Measurements from ENCODE around the gene ZSWIM6. TPM values are rescaled to one million over a fixed set of nuclear protein-coding genes. Genes with fewer than 3 reads are reported as not detected.

ZSWIM6 gene
- polyA plus RNA-seq, 1 of the 3 experiments (the other 2 are of a cell fraction): 7.4 TPM

DNA sequence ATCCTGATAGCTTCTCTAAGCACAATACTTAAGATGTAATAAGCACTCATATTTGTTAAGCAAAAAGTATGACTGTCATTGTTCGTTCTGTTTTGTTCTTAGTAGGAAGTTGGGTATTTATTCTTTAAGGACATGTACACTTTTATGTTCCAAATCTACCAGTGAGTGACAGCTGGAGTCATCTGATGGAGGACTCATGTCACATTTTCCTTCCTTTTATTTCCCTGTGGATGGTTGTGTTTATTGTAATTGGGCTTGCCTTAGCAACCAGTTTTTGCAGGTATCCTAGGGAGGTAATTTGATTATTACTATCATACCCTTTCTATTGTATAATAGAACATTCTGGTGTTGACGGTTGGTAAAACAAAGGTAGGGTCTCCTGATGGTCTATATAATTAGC is 145.7 kb downstream of the ZSWIM6 start:
- WGBS (ENCODE audit: low lambda C conversion rate): 96% methylated on average over 2 of the region's 2 CpGs
- H3K9me2 ChIP-seq: no peaks in the 10 kb centered on the region
- no peak overlapping the region for H3K27ac ChIP-seq (ENCODE audit: low read depth in 2 of 2, low read length in 1 of 2)
- H4K20me1 ChIP-seq (ENCODE audit: insufficient read depth): peaks cover 5% of the 10 kb centered on the region; the same call in 1 of the 2 replicates
- H3K4me3 ChIP-seq (ENCODE audit: low read depth in 2 of 2, low read length in 1 of 2): no peak overlapping the region
- H3K79me2 ChIP-seq (ENCODE audit: insufficient read depth): peaks cover 32% of the 10 kb centered on the region
- H2AFZ ChIP-seq (ENCODE audit: low read depth): no peak overlapping the region
- peaks cover 14 to 20% of the 10 kb centered on the region in 2 experiments for H3K36me3 ChIP-seq (replicated peaks in 1 of 2; ENCODE audit: control insufficient read depth in 1 of 2, insufficient read depth in 2 of 2, low read length in 1 of 2)
- TF ChIP-seq CHD2 (IDR thresholded peaks at IDR 0.05; ENCODE audit: low read length, partially characterized antibody) (no peak), SIN3A (IDR thresholded peaks at IDR 0.05; ENCODE audit: borderline replicate concordance, low read depth, low read length) (no peak), FOXJ3 (CRISPR knock-in tag; IDR thresholded peaks at IDR 0.05) (no peak), FOXM1 (IDR thresholded peaks at IDR 0.05; ENCODE audit: low read depth) (no peak), TAF1 (IDR thresholded peaks at IDR 0.05; ENCODE audit: borderline replicate concordance, low read depth, low read length) (no peak), MEF2A (IDR thresholded peaks at IDR 0.05; ENCODE audit: borderline replicate concordance, low read depth) (no peak), EP300 (IDR thresholded peaks at IDR 0.05; ENCODE audit: borderline replicate concordance in 1 of 2, low read depth in 1 of 2, low read length in 1 of 2) (no peak), FOSL2 (IDR thresholded peaks at IDR 0.05; ENCODE audit: borderline replicate concordance, low read depth) (no peak), YY1 (IDR thresholded peaks at IDR 0.05; ENCODE audit: low read depth) (no peak), POLR2AphosphoS5 (IDR thresholded peaks at IDR 0.05; ENCODE audit: low read depth, low read length) (no peak), RXRA (IDR thresholded peaks at IDR 0.05; ENCODE audit: borderline replicate concordance, low read depth) (no peak), NRF1 (IDR thresholded peaks at IDR 0.05; ENCODE audit: low read depth, low read length) (no peak)
- TF ChIP-seq, protein P1, sequence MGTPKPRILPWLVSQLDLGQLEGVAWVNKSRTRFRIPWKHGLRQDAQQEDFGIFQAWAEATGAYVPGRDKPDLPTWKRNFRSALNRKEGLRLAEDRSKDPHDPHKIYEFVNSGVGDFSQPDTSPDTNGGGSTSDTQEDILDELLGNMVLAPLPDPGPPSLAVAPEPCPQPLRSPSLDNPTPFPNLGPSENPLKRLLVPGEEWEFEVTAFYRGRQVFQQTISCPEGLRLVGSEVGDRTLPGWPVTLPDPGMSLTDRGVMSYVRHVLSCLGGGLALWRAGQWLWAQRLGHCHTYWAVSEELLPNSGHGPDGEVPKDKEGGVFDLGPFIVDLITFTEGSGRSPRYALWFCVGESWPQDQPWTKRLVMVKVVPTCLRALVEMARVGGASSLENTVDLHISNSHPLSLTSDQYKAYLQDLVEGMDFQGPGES (IDR thresholded peaks at IDR 0.05; ENCODE audit: low read depth, low read length): no peak
- TF ChIP-seq, protein P2, sequence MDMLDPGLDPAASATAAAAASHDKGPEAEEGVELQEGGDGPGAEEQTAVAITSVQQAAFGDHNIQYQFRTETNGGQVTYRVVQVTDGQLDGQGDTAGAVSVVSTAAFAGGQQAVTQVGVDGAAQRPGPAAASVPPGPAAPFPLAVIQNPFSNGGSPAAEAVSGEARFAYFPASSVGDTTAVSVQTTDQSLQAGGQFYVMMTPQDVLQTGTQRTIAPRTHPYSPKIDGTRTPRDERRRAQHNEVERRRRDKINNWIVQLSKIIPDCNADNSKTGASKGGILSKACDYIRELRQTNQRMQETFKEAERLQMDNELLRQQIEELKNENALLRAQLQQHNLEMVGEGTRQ (IDR thresholded peaks at IDR 0.05; ENCODE audit: borderline replicate concordance, low read depth, low read length): no peak
- TF ChIP-seq, protein P3, sequence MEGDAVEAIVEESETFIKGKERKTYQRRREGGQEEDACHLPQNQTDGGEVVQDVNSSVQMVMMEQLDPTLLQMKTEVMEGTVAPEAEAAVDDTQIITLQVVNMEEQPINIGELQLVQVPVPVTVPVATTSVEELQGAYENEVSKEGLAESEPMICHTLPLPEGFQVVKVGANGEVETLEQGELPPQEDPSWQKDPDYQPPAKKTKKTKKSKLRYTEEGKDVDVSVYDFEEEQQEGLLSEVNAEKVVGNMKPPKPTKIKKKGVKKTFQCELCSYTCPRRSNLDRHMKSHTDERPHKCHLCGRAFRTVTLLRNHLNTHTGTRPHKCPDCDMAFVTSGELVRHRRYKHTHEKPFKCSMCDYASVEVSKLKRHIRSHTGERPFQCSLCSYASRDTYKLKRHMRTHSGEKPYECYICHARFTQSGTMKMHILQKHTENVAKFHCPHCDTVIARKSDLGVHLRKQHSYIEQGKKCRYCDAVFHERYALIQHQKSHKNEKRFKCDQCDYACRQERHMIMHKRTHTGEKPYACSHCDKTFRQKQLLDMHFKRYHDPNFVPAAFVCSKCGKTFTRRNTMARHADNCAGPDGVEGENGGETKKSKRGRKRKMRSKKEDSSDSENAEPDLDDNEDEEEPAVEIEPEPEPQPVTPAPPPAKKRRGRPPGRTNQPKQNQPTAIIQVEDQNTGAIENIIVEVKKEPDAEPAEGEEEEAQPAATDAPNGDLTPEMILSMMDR (IDR thresholded peaks at IDR 0.05): no peak
- TF ChIP-seq, protein P4, sequence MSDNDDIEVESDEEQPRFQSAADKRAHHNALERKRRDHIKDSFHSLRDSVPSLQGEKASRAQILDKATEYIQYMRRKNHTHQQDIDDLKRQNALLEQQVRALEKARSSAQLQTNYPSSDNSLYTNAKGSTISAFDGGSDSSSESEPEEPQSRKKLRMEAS (IDR thresholded peaks at IDR 0.05; ENCODE audit: low read depth): no peak
- H3K27me3 ChIP-seq (ENCODE audit: insufficient read depth): no peaks in the 10 kb centered on the region
- ChIA-PET CTCF (no interaction called here), POLR2A (interaction anchor here (0.5 kb wide), 1 partner anchor 802 kb away, joined by 3 read pairs; no protein-coding TSS in a partner anchor)
- no peak overlapping the region for H3K9ac ChIP-seq
- H3K4me2 ChIP-seq: no peak overlapping the region
- no peak for DNase-seq
- H3K4me1 ChIP-seq (ENCODE audit: control insufficient read depth in 1 of 2, insufficient read depth in 2 of 2, low read depth in 1 of 2, low read length in 1 of 2): no peaks in the 10 kb centered on the region; a peak in 2 of 4 replicates
- H3F3A ChIP-seq (replicated peaks; ENCODE audit: insufficient read depth): no peaks in the 10 kb centered on the region
- H3K9me3 ChIP-seq: no peaks in the 10 kb centered on the region

Measured in SK-N-SH (cell line).